BE2C (cell line): ENCODE data around the gene SCGN.

Experiments
- DNase-seq: peaks from one replicate; pipeline ENCODE4 v3.0.0-alpha.2; 2020
- H3K27me3 ChIP-seq: fragments of 250-450 bp; sonication (Bioruptor Pico); 2 replicates; pipeline ENCODE4 v1.5.1; 2020; ENCODE audit warnings: mild to moderate bottlenecking
- H3K36me3 ChIP-seq: fragments of 250-450 bp; sonication (Bioruptor Pico); 2 replicates; pipeline ENCODE4 v1.5.1; 2020; ENCODE audit warnings: mild to moderate bottlenecking
- H3K4me1 ChIP-seq: fragments of 250-450 bp; sonication (Bioruptor Pico); 2 replicates; pipeline ENCODE4 v1.5.1; 2020
- H3K4me3 ChIP-seq: 2 replicates; pipeline ENCODE4 v1.5.1; 2011; ENCODE audit warnings: low read depth, low read length
- H3K9me3 ChIP-seq: fragments of 250-450 bp; sonication (Bioruptor Pico); 2 replicates; pipeline ENCODE4 v1.5.1; 2020
- TF ChIP-seq, protein P1 (sequence below): IDR thresholded peaks from 2 replicates; pipeline ENCODE4 v1.5.1; 2012; ENCODE audit warnings: mild to moderate bottlenecking, low read depth, low read length

Gene SCGN

DNA sequence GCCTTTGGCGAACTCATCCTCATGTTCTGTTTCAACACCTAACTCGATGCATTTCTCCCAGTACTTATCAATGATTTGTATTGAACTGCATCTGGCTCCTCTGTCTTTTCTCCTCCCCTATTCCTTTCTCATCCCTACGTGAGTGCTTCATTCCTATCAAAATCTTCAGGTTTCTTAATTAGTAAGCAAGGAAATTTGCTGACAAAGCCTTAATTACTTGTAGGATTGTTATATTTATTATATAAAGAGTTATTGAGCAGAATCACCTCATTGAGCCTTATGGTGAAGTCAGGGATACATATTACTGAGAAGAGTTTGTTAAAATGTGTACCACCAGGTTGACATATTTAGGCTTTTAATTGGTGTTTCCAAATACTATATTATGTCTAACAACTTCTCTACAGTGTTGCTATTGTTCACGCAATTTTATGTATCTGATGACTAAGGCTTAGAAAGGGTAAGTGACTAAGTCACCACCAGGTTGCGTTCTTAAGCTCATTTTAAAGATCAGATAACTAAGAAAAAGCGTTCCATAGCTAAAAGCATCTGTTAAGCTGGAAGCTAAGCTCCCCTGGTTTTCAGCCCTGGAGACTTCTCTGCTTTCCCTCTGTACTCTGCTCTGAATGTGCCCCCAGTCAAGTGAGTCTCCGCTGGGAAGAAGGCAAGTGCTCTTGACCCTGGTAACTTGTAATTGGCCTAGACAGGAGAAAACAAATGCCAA lies 18.9 kb downstream of the SCGN start:
- Histone ChIP-seq H3K27me3 (no peaks in the 10 kb centered on the region), H3K36me3 (no peaks in the 10 kb centered on the region), H3K4me3 (no peak overlapping the region), H3K9me3 (no peaks in the 10 kb centered on the region), H3K4me1 (peaks cover 26% of the 10 kb centered on the region)
- TF ChIP-seq, protein P1, sequence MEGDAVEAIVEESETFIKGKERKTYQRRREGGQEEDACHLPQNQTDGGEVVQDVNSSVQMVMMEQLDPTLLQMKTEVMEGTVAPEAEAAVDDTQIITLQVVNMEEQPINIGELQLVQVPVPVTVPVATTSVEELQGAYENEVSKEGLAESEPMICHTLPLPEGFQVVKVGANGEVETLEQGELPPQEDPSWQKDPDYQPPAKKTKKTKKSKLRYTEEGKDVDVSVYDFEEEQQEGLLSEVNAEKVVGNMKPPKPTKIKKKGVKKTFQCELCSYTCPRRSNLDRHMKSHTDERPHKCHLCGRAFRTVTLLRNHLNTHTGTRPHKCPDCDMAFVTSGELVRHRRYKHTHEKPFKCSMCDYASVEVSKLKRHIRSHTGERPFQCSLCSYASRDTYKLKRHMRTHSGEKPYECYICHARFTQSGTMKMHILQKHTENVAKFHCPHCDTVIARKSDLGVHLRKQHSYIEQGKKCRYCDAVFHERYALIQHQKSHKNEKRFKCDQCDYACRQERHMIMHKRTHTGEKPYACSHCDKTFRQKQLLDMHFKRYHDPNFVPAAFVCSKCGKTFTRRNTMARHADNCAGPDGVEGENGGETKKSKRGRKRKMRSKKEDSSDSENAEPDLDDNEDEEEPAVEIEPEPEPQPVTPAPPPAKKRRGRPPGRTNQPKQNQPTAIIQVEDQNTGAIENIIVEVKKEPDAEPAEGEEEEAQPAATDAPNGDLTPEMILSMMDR, result no peak
- no peak for DNase-seq

DNA sequence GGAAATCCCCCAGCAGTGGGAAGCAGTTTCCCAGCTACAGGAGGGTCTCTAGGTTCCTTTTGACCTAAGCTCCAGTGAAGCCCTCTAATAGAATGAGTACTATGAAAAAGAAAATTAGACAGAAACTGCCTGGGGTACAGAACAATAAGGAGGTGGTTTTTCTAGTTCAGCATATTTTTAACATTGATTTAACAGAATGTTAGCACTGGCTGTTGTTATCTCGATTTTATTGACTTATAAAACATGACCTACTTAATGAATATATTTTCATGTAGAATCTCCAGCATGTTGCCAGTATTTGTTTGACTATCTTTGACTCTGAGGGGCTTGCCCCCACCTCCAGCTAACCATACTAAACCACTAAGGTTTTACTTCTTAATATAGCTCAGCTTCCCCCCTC lies 19.6 kb downstream of the SCGN start:
- TF ChIP-seq, protein P1, result no peak
- DNase-seq, result no peak
- Histone ChIP-seq H3K9me3 (no peaks in the 10 kb centered on the region), H3K27me3 (no peaks in the 10 kb centered on the region), H3K4me1 (peaks cover 26% of the 10 kb centered on the region), H3K36me3 (no peaks in the 10 kb centered on the region), H3K4me3 (no peak overlapping the region)

DNA sequence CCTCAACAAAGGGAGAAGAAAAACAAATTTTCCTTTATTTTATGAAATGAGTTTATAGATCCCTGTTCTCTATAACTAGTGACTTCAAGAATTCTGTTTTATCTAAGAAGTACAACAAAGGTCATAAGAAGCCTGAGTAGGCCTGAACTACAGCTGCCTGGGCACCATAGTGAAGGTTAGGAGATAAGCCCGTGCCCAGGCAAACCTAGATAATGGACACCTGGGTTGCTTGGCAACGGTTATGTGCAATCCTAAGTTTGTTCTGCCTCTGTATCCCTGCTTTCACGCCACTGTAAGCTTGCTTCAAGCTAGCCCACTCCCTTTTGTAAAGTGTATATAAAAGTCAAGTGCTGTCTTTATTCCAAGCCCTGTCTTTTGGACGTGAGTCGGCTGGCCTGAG lies 23.2 kb downstream of the SCGN start:
- TF ChIP-seq, protein P1, result no peak
- Histone ChIP-seq H3K4me1 (peaks cover 28% of the 10 kb centered on the region), H3K9me3 (no peaks in the 10 kb centered on the region), H3K27me3 (no peaks in the 10 kb centered on the region), H3K4me3 (no peak overlapping the region), H3K36me3 (no peaks in the 10 kb centered on the region)
- DNase-seq, result peak; percentile 24

DNA sequence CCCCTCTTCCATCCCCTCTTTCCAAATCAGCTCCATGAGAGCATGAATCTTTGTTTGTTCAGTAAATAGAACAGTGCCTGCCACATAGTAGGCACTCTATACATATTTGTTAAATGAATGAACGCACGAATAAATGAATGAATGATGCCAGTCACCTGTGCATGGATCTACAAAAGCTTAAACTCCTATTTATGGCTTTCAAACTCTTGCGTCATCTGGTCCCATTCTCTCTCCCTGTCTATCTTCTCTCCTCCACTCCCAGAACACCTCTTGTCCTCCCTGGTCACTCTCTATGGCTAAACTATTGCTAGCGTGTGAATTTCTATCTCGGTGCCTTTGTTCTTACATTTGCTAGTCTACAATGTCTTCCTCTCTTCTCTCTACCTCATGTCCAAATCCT lies 24.8 kb downstream of the SCGN start:
- no peaks in the 10 kb centered on the region for H3K36me3 ChIP-seq
- TF ChIP-seq, protein P1, result no peak
- H3K4me3 ChIP-seq, result no peak overlapping the region
- H3K4me1 ChIP-seq, result peaks cover 23% of the 10 kb centered on the region
- DNase-seq, result no peak
- H3K9me3 ChIP-seq, result no peaks in the 10 kb centered on the region
- no peaks in the 10 kb centered on the region for H3K27me3 ChIP-seq

DNA sequence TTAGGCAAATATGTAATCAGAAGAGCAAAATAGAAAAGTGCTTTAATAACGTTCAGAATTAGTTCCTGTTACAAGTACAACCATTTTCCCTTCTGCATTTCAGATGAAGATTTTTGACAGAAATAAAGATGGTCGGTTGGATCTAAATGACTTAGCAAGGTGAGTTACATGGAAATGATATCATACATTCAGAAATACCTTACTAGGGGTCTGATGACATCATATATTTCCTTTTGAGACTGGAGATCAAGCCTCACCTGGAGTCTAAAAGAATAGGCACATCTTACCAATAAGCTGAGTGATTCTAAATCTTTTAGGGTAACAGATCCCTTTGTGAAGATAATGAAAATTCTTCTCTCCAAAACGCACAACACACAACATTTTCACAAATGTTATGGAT lies 29.8 kb downstream of the SCGN start:
- DNase-seq, result no peak
- no peaks in the 10 kb centered on the region for H3K27me3 ChIP-seq
- H3K4me3 ChIP-seq, result no peak overlapping the region
- peaks cover 2% of the 10 kb centered on the region for H3K4me1 ChIP-seq
- no peaks in the 10 kb centered on the region for H3K36me3 ChIP-seq
- TF ChIP-seq, protein P1, result no peak
- no peaks in the 10 kb centered on the region for H3K9me3 ChIP-seq

DNA sequence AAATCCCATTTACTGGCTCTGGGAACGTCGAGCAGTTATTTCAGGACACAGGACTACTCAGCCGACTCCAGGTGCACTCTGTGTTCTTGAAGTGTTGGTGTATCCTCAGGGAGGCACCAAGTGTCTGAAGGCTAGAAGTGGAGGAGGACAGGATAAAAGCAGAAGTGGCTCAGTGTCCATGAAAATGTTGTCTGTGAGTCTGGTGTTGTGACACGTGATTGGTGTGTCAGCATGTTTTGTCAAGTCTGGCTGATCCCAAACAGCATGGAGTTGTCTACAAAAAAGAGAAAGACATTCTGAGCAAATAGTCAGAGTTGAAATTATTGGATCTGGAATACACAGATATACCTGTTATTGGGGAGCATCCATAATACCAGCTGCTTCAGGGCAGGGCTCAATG lies 30.3 kb downstream of the SCGN start:
- Histone ChIP-seq H3K27me3 (no peaks in the 10 kb centered on the region), H3K4me3 (no peak overlapping the region), H3K36me3 (no peaks in the 10 kb centered on the region), H3K9me3 (no peaks in the 10 kb centered on the region), H3K4me1 (peaks cover 2% of the 10 kb centered on the region)
- TF ChIP-seq, protein P1, result no peak
- no peak for DNase-seq
